Activated CD4-positive, CD25-positive, alpha-beta regulatory T cell (primary cell): Measurements from ENCODE around the gene RGS6.

Experiments
- DNase-seq, 4 experiments: peaks; one replicate each; lab custom pipeline; 2025; lab: John Stamatoyannopoulos, UW

The RGS6 gene

GRCh38 chr14:71947947-71948500, 15.8 kb downstream of the RGS6 start:
- no peak for DNase-seq

GRCh38 chr14:71952381-71953363, 20.4 kb downstream of the RGS6 start:
- DNase-seq = no peak

GRCh38 chr14:71956920-71957563, 24.8 kb downstream of the RGS6 start:
- DNase-seq = no peak

GRCh38 chr14:71959055-71959454, 26.8 kb downstream of the RGS6 start:
- DNase-seq = no peak

GRCh38 chr14:71960494-71961353, 28.5 kb downstream of the RGS6 start:
- DNase-seq = no peak

GRCh38 chr14:71961972-71962371, 29.7 kb downstream of the RGS6 start:
- no peak for DNase-seq

- DNase-seq = no peak
Observed at GRCh38 chr14:71964716-71965115, 32.5 kb downstream of the RGS6 start.

GRCh38 chr14:71966528-71966927, 34.3 kb downstream of the RGS6 start:
- no peak for DNase-seq

- no peak for DNase-seq
Observed at GRCh38 chr14:71967704-71968103, 35.5 kb downstream of the RGS6 start.

- DNase-seq = no peak
Observed at GRCh38 chr14:71970272-71970671, 38.0 kb downstream of the RGS6 start.

GRCh38 chr14:71985538-71986189, 53.4 kb downstream of the RGS6 start:
- DNase-seq = no peak

GRCh38 chr14:71988476-71988875, 56.2 kb downstream of the RGS6 start:
- no peak for DNase-seq

- no peak for DNase-seq
Observed at GRCh38 chr14:71988939-71989338, 56.7 kb downstream of the RGS6 start.

- DNase-seq = no peak
Observed at GRCh38 chr14:71994416-71994815, 62.2 kb downstream of the RGS6 start.

- no peak for DNase-seq
Observed at GRCh38 chr14:71995741-71996140, 63.5 kb downstream of the RGS6 start.

GRCh38 chr14:71996610-71997009, 64.4 kb downstream of the RGS6 start:
- DNase-seq = no peak

- no peak for DNase-seq
Observed at GRCh38 chr14:72000907-72001306, 68.7 kb downstream of the RGS6 start.

- no peak for DNase-seq
Observed at GRCh38 chr14:72002731-72003130, 70.5 kb downstream of the RGS6 start.

GRCh38 chr14:72008666-72009065, 76.4 kb downstream of the RGS6 start:
- no peak for DNase-seq

GRCh38 chr14:72010474-72010873, 78.2 kb downstream of the RGS6 start:
- DNase-seq = no peak

- no peak for DNase-seq
Observed at GRCh38 chr14:72013721-72014345, 81.6 kb downstream of the RGS6 start.
